Activated CD4-positive, alpha-beta T cell treated with anti-CD3 and anti-CD28 coated beads, Interleukin-2, amount 10 ng/mL, durations not matched to agents 7 days and 5 days (primary cell): ENCODE measurements around the gene SLC16A10. TPM values are rescaled to one million over a fixed set of nuclear protein-coding genes. Genes with fewer than 3 reads are reported as not detected.
"Not testable (repeated sequence)": the region's sequence is repeated elsewhere in the genome, so short reads cannot be mapped to it uniquely, and the experiment has no call there.

Source experiments
- CTCF ChIA-PET: fragments of 350-600 bp; sonication (Branson Sonifier 250); formaldehyde crosslinking; loops from one replicate; lab custom pipeline; 2021; ENCODE audit warnings: antibody characterized with exemption; lab: Charles Lee
- POLR2A ChIA-PET: fragments of 350-600 bp; sonication (Branson Sonifier 250); formaldehyde crosslinking; loops from one replicate; lab custom pipeline; 2021; ENCODE audit warnings: antibody characterized with exemption; lab: Charles Lee
- DNase-seq: peaks from one replicate; pipeline ENCODE4 v3.0.0-alpha.2; 2020
- H3K27ac Mint-ChIP-seq: one replicate; pipeline ENCODE4 v1.8.0; 2021; ENCODE audit warnings: mild to moderate bottlenecking, moderate library complexity, mixed read lengths
- H3K27me3 Mint-ChIP-seq: one replicate; pipeline ENCODE4 v1.8.0; 2021; ENCODE audit warnings: mixed read lengths
- H3K36me3 Mint-ChIP-seq: one replicate; pipeline ENCODE4 v1.8.0; 2021; ENCODE audit warnings: low read depth, mixed read lengths
- H3K4me1 Mint-ChIP-seq: one replicate; pipeline ENCODE4 v1.8.0; 2021; ENCODE audit warnings: mixed read lengths
- H3K4me3 Mint-ChIP-seq: one replicate; pipeline ENCODE4 v1.8.0; 2021; ENCODE audit warnings: mild to moderate bottlenecking, moderate library complexity, mixed read lengths
- H3K9me3 Mint-ChIP-seq: one replicate; pipeline ENCODE4 v1.8.0; 2021; ENCODE audit warnings: mixed read lengths
- total RNA-seq, 2 experiments: library from RNA; stranded (reverse); gene quantifications; one replicate each; pipeline ENCODE4 v1.2.3, GENCODE V29; 2021

Gene SLC16A10
- 1 to 10 TPM; 3.2 TPM for total RNA-seq

GRCh38 chr6:111087106-111087835 lies at the start of gene SLC16A10:
Gene SLC16A10, plus strand, starts transcription at chr6:111087503. Its CDS starts 250 bp downstream, at chr6:111087753.
- Mint-ChIP-seq H3K9me3 (no peaks in the 10 kb centered on the region), H3K36me3 (no peaks in the 10 kb centered on the region), H3K27ac (peak within 1 kb of the TSS; percentile 84), H3K4me3 (peak within 1 kb of the TSS; percentile 86), H3K4me1 (peaks cover 27% of the 10 kb centered on the region), H3K27me3 (no peaks in the 10 kb centered on the region)
- POLR2A ChIA-PET, result no interaction called here
- DNase-seq, result peak; percentile 74
- CTCF ChIA-PET, result no interaction called here

DNA sequence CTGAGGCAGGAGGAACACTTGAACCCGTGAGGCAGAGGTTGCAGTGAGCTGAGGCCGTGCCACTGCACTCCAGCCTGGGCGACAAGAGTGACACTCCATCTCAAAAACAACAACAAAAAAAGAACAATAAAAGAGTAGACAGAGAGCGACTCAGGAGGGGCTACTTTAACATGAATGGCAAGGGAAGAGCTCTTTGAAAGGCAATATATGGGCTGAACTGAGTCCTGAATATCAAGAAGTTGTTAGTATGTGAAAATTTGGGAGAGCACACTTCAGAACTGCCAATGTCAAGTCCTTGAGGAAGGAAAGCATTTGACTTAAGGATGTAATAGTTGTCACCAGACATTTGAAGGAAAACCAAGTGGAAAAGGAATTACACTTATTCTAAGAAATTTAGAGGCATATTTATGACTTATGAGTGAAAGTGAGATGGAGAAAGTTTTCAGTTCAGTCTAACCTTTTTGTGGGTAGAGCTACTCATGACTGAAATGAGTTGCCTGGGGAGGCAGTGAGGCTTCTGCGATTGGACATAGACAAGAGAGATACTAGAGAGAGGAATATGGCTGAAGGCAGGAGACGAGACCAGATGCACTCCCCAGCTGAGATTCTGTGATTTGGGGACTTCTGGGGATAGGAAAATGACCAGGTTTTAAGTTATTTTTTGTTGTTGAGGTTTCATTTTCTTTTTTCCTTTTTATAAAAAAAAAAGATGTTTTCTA lies 48.6 kb upstream of the SLC16A10 start:
- peaks cover 3% of the 10 kb centered on the region for H3K4me1 Mint-ChIP-seq
- peaks cover 8% of the 10 kb centered on the region for H3K27me3 Mint-ChIP-seq
- H3K9me3 Mint-ChIP-seq, result no peaks in the 10 kb centered on the region
- DNase-seq, result no peak
- ChIA-PET POLR2A (no interaction called here), CTCF (interaction anchor here (0.7 kb wide), 1 partner anchor 10 kb away, joined by 3 read pairs; no protein-coding TSS in a partner anchor)
- no peak overlapping the region for H3K4me3 Mint-ChIP-seq
- no peaks in the 10 kb centered on the region for H3K36me3 Mint-ChIP-seq
- H3K27ac Mint-ChIP-seq, result no peak overlapping the region

DNA sequence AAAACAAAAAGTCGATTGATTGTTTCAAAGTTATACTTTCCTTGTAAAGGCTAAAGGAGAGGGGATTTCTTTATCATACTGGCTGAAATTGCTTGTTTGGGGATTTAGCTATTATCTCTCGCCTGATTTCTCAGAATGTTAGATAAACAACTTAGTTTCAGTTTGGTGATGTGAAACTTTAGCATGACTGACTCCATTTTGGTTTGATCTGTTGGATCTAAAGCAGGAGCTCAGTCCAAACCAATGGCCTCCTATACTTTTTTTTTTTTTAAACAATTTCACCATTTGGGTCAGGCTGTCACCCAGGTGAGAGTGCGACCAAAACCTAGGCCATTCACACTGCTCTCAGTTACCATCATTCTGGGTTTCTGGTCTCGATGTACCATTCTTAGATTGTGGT lies 45.4 kb upstream of the SLC16A10 start:
- no peaks in the 10 kb centered on the region for H3K36me3 Mint-ChIP-seq
- ChIA-PET CTCF (interaction anchor here (0.7 kb wide), 1 partner anchor 16 kb away, joined by 3 read pairs; no protein-coding TSS in a partner anchor), POLR2A (interaction anchor here (0.6 kb wide), 1 partner anchor 22 kb away, joined by 4 read pairs; no protein-coding TSS in a partner anchor)
- DNase-seq, result no peak
- no peak overlapping the region for H3K4me3 Mint-ChIP-seq
- H3K27ac Mint-ChIP-seq, result no peak overlapping the region
- H3K4me1 Mint-ChIP-seq, result peaks cover 3% of the 10 kb centered on the region
- H3K9me3 Mint-ChIP-seq, result no peaks in the 10 kb centered on the region
- H3K27me3 Mint-ChIP-seq, result peaks cover 9% of the 10 kb centered on the region

DNA sequence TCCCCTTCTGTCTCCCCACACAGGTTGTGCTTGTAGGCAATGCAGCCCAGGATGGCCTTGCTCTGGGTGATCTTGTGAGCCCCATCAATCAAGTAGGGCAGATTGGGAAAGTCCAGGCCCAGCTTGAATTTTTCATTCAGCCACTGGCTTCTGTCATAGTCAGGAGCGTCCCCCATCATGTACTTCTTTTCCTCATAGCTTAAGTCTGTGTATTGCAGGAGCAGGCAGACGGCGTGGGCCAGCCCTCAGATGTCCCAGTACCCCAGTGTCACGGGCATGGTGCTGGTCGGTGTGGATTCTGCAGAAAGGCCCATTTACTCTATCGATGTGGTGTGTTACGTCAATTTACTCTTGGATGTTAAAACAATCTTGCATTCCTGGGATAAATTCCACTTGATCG lies 40.1 kb upstream of the SLC16A10 start:
- H3K4me1 Mint-ChIP-seq, result no peaks in the 10 kb centered on the region
- H3K27me3 Mint-ChIP-seq, result peaks cover 4% of the 10 kb centered on the region
- no peak overlapping the region for H3K27ac Mint-ChIP-seq
- H3K4me3 Mint-ChIP-seq, result no peak overlapping the region
- H3K36me3 Mint-ChIP-seq, result no peaks in the 10 kb centered on the region
- H3K9me3 Mint-ChIP-seq, result no peaks in the 10 kb centered on the region
- CTCF ChIA-PET, result interaction anchor here (1.2 kb wide), 1 partner anchor 31 kb away, joined by 4 read pairs; no protein-coding TSS in a partner anchor
- no peak for DNase-seq
- POLR2A ChIA-PET, result interaction anchor here (0.6 kb wide), 1 partner anchor 54 kb away, joined by 9 read pairs; no protein-coding TSS in a partner anchor

GRCh38 chr6:111050261-111051023 lies 36.9 kb upstream of the SLC16A10 start:
- H3K27me3 Mint-ChIP-seq, result peaks cover 2% of the 10 kb centered on the region
- H3K4me3 Mint-ChIP-seq, result no peak overlapping the region
- ChIA-PET CTCF (no interaction called here), POLR2A (no interaction called here)
- H3K9me3 Mint-ChIP-seq, result no peaks in the 10 kb centered on the region
- no peaks in the 10 kb centered on the region for H3K36me3 Mint-ChIP-seq
- H3K4me1 Mint-ChIP-seq, result no peaks in the 10 kb centered on the region
- no peak overlapping the region for H3K27ac Mint-ChIP-seq
- no peak for DNase-seq

DNA sequence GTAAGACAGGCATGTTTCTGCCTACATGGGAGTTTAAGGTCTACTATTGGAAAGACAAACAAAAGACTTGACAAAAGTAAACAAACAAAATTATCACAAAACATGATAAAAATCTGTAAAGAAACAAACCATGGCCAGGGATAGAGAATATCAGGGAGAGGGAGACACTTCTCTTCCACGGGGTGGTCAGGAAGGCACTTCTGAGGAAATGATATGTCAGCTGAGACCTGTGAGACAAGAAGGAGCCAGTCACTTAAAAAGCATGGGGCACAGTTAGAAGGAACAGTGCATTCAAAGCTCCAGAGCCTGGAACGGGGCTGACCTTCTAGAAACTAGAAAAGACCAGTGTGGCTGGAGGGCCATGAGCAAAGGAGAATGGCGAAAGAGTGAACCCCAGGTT lies 35.1 kb upstream of the SLC16A10 start:
- ChIA-PET POLR2A (no interaction called here), CTCF (interaction anchor here (1.3 kb wide), 1 partner anchor 207 kb away, joined by 3 read pairs; a partner anchor contains a TSS)
- Mint-ChIP-seq H3K4me1 (no peaks in the 10 kb centered on the region), H3K27ac (no peak overlapping the region), H3K4me3 (no peak overlapping the region), H3K9me3 (no peaks in the 10 kb centered on the region), H3K27me3 (peaks cover 2% of the 10 kb centered on the region), H3K36me3 (no peaks in the 10 kb centered on the region)
- no peak for DNase-seq

DNA sequence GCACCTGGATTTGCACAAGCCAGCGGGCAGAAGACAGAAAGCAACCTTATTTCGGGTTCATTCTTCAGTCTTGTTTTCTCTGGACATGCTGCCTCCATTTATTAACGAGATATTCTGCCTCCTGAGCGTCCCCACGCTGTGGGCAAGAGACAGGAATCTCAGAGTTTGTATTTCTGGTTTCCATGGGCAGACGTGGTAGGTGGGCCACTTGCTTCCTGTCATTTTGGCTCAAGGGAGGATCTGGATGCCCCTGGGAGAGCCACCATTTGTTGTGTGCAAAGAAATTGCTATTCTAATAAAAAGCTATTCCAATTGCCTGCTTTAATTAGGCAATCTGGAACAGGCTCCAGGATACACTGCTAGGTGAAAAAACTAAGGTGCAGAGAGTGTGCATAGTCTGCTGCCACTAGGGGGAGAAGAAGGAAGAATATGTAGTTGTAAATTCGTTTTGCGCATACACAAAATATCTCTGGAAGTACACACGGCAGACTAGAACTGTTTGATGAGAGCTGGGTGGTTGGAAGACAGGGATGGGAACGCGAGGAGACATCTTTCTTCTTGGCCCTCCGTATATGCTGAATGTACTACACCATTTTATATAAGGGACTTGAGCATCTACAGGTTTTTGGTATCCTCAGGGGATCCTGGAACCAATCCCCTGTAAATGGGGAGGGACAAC lies 30.1 kb upstream of the SLC16A10 start:
- Mint-ChIP-seq H3K27me3 (peaks cover 2% of the 10 kb centered on the region), H3K9me3 (peaks cover 5% of the 10 kb centered on the region), H3K36me3 (no peaks in the 10 kb centered on the region), H3K27ac (no peak overlapping the region), H3K4me1 (peaks cover 2% of the 10 kb centered on the region), H3K4me3 (no peak overlapping the region)
- POLR2A ChIA-PET, result no interaction called here
- CTCF ChIA-PET, result interaction anchor here (1.0 to 1.2 kb wide), 3 partner anchors 148 to 156 kb away, joined by 3 to 6 read pairs (median 3); no protein-coding TSS in a partner anchor
- peak; percentile 45 for DNase-seq

DNA sequence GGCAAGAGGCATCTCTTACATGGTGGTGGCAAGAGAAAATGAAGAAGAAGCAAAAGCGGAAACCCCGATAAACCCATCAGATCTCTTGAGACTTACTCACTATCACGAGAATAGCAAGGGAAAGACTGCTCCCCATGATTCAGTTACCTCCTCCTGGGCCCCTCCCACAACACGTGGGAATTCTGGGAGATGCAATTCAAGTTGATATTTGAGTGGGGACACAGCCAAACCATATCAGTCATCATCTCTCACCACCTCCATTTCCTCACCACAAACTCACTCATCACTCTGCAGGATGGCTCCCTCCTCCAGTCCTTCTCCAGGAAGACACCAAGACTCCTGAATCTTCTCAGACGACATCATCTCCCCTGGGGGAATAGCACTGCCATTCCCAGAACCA lies 25.8 kb upstream of the SLC16A10 start:
- Mint-ChIP-seq H3K36me3 (no peaks in the 10 kb centered on the region), H3K4me1 (peaks cover 2% of the 10 kb centered on the region), H3K9me3 (peaks cover 5% of the 10 kb centered on the region), H3K4me3 (no peak overlapping the region), H3K27ac (no peak overlapping the region), H3K27me3 (peaks cover 2% of the 10 kb centered on the region)
- CTCF ChIA-PET, result no interaction called here
- POLR2A ChIA-PET, result no interaction called here
- no peak for DNase-seq

DNA sequence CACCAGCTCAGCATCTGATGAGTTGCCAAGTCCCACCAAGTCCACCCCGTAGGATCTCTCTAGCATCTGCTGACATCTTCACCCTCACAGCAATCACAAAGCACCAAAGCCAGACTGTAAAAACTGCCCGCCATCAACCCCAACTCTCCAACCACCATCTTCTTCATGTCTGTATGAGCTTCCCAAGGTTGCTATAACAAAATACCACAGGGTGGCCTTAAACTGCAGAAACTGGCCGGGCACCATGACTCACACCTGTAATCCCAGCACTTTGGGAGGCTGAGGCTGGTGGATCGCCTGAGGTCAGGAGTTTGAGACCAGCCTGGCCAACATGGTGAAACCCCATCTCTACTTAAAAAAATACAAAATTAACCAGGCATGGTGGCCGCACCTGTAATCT lies 25.3 kb upstream of the SLC16A10 start:
- H3K27me3 Mint-ChIP-seq, H3K4me1 Mint-ChIP-seq, H3K4me3 Mint-ChIP-seq, H3K27ac Mint-ChIP-seq, H3K36me3 Mint-ChIP-seq, POLR2A ChIA-PET, CTCF ChIA-PET, H3K9me3 Mint-ChIP-seq, DNase-seq: not testable (repeated sequence)

- H3K27me3 Mint-ChIP-seq, H3K4me3 Mint-ChIP-seq, H3K4me1 Mint-ChIP-seq, POLR2A ChIA-PET, DNase-seq, H3K36me3 Mint-ChIP-seq, H3K9me3 Mint-ChIP-seq, H3K27ac Mint-ChIP-seq, CTCF ChIA-PET: not testable (repeated sequence)
These were observed 24.4 kb upstream of the SLC16A10 start for GRCh38 chr6:111062860-111063259.

DNA sequence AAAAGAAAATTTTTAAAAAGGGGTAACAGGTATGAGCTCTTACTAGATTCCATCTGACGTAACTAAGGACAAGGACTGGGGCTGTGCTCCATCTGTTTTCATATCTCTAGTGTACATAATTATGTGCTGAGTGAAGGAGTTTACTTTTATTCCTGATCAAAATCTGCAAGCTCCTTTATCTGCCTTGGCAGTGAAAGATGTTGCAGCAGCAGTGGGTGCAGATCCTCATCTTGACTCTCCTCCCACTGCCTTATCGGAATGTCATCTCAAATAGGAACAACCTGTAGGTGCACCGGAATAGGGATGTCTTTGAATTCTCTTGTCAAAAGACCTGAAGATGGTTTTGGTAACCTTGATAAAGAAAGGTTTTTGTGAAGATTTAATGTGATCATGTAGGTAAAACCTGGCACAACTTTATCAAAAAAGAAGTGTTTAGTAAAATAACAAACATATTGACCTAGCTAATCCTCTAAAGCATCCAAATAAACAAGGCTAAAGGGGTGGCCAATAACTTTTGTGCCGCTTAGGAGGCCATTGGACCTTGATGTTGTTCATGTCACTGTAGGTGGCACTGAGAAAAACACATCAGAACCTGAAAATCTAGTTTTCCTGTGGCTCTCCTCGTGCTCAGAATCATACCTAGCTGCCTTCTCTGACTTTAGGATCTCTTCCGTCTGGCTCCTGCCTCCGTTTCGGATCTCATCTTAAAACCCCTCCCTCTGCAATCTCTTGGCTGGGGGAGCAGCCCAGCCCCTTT lies 19.0 kb upstream of the SLC16A10 start:
- no peaks in the 10 kb centered on the region for H3K9me3 Mint-ChIP-seq
- peaks cover 6% of the 10 kb centered on the region for H3K27me3 Mint-ChIP-seq
- no peak overlapping the region for H3K4me3 Mint-ChIP-seq
- no peak overlapping the region for H3K27ac Mint-ChIP-seq
- ChIA-PET CTCF (interaction anchor here (0.8 kb wide), 1 partner anchor 13 kb away, joined by 3 read pairs; no protein-coding TSS in a partner anchor), POLR2A (no interaction called here)
- no peaks in the 10 kb centered on the region for H3K4me1 Mint-ChIP-seq
- DNase-seq, result no peak
- H3K36me3 Mint-ChIP-seq, result no peaks in the 10 kb centered on the region

DNA sequence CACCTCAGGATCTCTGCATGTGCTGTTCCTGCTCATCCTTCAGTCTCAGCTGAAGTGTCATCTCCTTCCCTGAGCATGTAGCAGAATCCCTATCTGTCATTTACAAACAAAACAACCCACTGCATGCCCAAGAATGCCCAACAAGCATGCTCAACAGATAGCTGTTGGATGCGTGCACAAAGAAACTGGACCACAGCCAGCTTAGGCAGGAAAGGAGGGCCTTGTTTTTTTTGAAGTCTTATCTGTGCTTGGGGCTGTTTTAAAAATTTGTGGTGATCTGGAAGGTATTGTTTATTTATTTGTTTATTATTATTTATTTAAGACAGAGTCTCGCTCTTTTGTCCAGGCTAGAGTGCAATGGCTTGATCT lies 18.5 kb upstream of the SLC16A10 start:
- DNase-seq, result no peak
- CTCF ChIA-PET, result interaction anchor here (0.8 kb wide), 1 partner anchor 14 kb away, joined by 3 read pairs; no protein-coding TSS in a partner anchor
- H3K27ac Mint-ChIP-seq, result no peak overlapping the region
- H3K4me3 Mint-ChIP-seq, result no peak overlapping the region
- POLR2A ChIA-PET, result no interaction called here
- no peaks in the 10 kb centered on the region for H3K9me3 Mint-ChIP-seq
- peaks cover 7% of the 10 kb centered on the region for H3K27me3 Mint-ChIP-seq
- H3K36me3 Mint-ChIP-seq, result no peaks in the 10 kb centered on the region
- no peaks in the 10 kb centered on the region for H3K4me1 Mint-ChIP-seq
